Astrocyte of the cerebellum (primary cell): Measurements from ENCODE around the gene ODAD3.

Source experiments
- DNase-seq: peaks from one replicate; pipeline ENCODE4 v3.0.0-alpha.2; 2011; ENCODE audit warnings: low read depth
- H3K4me3 ChIP-seq: 2 replicates; pipeline ENCODE4 v1.5.1; 2011; ENCODE audit warnings: mild to moderate bottlenecking, low read depth, low read length, moderate library complexity
- in situ Hi-C: cut with HindIII; loops from 2 replicates; pipeline ENCODE4 v1.10.0; 2017; ENCODE audit warnings: low sequenced_read_pairs
- TF ChIP-seq, protein P1 (sequence below): IDR thresholded peaks from 2 replicates; pipeline ENCODE4 v1.5.1; 2012; ENCODE audit warnings: low read length, low read depth, moderate library complexity, mild to moderate bottlenecking; ENCODE audit errors: missing control alignments

ODAD3 gene

GRCh38 chr19:11370744-11371143 lies 64.2 kb downstream of the ODAD3 start:
- in situ Hi-C loops, result no loop called here
- H3K4me3 ChIP-seq, result no peak overlapping the region
- no peak for DNase-seq
- TF ChIP-seq, protein P1, sequence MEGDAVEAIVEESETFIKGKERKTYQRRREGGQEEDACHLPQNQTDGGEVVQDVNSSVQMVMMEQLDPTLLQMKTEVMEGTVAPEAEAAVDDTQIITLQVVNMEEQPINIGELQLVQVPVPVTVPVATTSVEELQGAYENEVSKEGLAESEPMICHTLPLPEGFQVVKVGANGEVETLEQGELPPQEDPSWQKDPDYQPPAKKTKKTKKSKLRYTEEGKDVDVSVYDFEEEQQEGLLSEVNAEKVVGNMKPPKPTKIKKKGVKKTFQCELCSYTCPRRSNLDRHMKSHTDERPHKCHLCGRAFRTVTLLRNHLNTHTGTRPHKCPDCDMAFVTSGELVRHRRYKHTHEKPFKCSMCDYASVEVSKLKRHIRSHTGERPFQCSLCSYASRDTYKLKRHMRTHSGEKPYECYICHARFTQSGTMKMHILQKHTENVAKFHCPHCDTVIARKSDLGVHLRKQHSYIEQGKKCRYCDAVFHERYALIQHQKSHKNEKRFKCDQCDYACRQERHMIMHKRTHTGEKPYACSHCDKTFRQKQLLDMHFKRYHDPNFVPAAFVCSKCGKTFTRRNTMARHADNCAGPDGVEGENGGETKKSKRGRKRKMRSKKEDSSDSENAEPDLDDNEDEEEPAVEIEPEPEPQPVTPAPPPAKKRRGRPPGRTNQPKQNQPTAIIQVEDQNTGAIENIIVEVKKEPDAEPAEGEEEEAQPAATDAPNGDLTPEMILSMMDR, result no peak
